HCEC 1CT (cell line): ENCODE results near the gene CHD2.

Experiments
- DNase-seq: peaks from one replicate; pipeline ENCODE4 v3.0.0-alpha.2; 2017

Gene CHD2

DNA sequence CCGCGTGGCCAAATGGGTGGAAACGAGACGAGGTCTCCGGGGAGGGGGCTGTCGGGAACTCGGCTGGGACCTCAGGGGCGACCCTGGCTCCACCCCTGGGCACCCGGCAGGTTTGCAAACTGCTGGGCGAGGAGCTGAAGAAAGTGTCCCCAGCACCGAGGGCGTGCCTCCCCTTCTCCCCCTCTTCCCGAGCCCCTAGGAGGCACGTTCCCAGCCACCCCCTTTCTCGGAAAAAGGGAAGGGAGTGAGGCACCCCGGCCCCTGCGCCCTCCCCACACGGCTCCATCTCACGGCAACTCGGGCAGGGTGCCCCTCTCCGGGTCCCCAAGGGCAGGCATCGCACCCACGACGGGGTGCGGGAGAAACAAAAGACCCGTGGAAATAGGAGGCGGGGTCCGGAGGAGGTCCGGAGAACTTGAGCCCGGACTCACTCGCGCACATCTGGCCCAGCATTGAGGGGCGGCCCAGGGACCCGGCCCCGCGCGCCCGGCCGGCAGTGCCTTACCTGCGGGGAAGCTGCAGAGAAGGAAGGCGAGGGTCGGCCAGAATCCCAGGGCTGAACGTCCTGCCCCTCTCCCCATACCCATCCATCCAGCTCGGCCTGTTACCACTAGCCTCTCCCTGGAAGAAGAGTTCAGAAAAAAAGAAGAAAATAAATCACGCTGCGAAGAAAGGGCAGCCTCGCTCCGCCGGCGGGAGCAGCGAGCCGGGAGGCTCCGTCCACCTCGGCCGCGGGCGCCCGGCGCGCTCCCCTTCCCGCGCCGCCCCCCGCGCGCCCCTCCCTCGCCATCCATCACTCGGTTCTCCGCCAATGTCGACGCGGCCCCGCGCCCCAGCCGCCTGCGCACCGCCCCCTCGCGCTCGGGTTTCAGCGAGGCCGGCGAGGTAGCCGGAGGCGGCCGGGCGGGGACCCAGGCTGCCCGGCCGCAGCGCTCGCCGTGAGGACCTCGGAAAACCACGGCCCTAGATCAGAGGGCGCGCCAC, 172.6 kb downstream of the CHD2 start:
- peak; percentile 33 for DNase-seq

DNA sequence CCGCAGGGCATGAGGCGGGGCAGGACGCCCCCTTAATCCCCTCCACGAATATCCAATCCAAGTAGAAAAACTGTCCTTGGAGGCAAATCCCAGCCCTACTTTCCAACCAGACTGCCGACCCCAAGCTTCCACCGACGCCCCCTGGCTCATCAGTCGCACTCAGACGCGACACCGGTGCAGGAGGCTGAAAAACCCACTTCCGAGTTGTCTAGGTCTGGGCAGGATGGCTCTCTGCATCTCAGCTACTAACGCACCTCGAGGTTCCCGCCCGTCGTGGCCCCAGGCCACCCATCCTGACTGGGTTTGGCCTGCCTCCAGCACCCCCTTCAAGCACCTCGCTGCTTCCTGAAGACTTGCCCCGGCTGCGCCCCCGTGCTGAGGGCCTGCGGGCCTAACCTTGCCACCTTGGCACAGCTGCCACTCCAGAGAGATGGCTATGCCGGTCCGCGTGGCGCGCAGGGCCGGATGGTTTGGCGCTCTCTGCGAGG, 173.4 kb downstream of the CHD2 start:
- DNase-seq: no peak

- DNase-seq: no peak
These were observed 174.5 kb downstream of the CHD2 start for GRCh38 chr15:93074599-93074998.

- DNase-seq: no peak
These were observed 176.1 kb downstream of the CHD2 start for GRCh38 chr15:93076217-93076616.

DNA sequence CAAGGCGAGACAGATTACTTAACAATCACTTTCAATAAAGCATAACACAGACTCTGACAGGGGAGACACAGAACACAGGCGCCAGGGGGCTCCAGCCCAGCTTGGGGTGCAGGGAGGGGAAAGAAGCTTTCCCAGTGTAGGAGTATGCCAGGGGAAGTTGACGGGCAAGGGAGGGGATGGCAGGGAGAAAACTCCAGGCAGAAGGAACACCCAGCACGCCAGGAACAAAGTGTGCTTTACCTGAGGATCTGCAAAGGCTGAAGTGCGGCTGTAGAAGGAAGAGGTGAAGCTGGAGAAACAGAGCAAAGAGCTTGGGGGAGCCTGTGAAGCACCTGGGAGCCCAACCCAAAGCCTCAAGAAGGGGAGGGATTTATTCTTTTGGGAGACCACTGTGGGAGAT, 176.8 kb downstream of the CHD2 start:
- no peak for DNase-seq
